Smooth muscle cell (in vitro differentiated cells): ENCODE data around the gene VSIG10. TPM values are rescaled to one million over a fixed set of nuclear protein-coding genes. Genes with fewer than 3 reads are reported as not detected.

Experiments
- DNase-seq: peaks from one replicate; lab custom pipeline; 2025; ENCODE audit not compliant: unreplicated experiment; lab: John Stamatoyannopoulos, UW
- H2AFZ ChIP-seq: fragments of 200-600 bp; sonication (generic); 2 replicates; pipeline ENCODE4 v1.6.0; 2016; ENCODE audit warnings: antibody characterized with exemption, low read depth, mild to moderate bottlenecking
- H3F3A ChIP-seq: fragments of 200-600 bp; sonication (generic); 2 replicates; pipeline ENCODE4 v1.6.0; 2017; ENCODE audit warnings: antibody characterized with exemption, low read depth
- H3K27ac ChIP-seq: fragments of 200-600 bp; sonication (generic); 2 replicates; pipeline ENCODE4 v1.5.1; 2016; ENCODE audit warnings: low read depth, mild to moderate bottlenecking
- H3K27me3 ChIP-seq: fragments of 200-600 bp; sonication (generic); 2 replicates; pipeline ENCODE4 v1.6.1; 2016; ENCODE audit warnings: low read depth, mild to moderate bottlenecking
- H3K36me3 ChIP-seq: fragments of 200-600 bp; sonication (generic); 2 replicates; pipeline ENCODE4 v1.5.1; 2016; ENCODE audit warnings: low read depth
- H3K4me1 ChIP-seq: fragments of 200-600 bp; sonication (generic); 2 replicates; pipeline ENCODE4 v1.5.1; 2016; ENCODE audit warnings: low read depth
- H3K4me2 ChIP-seq: fragments of 200-600 bp; sonication (generic); 2 replicates; pipeline ENCODE4 v1.6.0; 2016; ENCODE audit warnings: mild to moderate bottlenecking
- H3K4me3 ChIP-seq: fragments of 200-600 bp; sonication (generic); 2 replicates; pipeline ENCODE4 v1.5.1; 2016; ENCODE audit warnings: mild to moderate bottlenecking
- H3K79me2 ChIP-seq: fragments of 200-600 bp; sonication (generic); 2 replicates; pipeline ENCODE4 v1.6.0; 2016; ENCODE audit warnings: low read depth, mild to moderate bottlenecking
- H3K9ac ChIP-seq: fragments of 200-600 bp; sonication (generic); 2 replicates; pipeline ENCODE4 v1.6.0; 2016; ENCODE audit warnings: low read depth
- H3K9me3 ChIP-seq: fragments of 200-600 bp; sonication (generic); replicated peaks from 2 replicates; pipeline ENCODE4 v1.5.1; 2016; ENCODE audit warnings: low read depth
- H4K20me1 ChIP-seq: fragments of 200-600 bp; sonication (generic); 2 replicates; pipeline ENCODE4 v1.6.0; 2016; ENCODE audit warnings: low read depth
- WGBS: methylation state at CpG from one replicate; pipeline ENCODE4 v1.1.7; 2016; ENCODE audit warnings: low lambda C conversion rate; 5-methylcytosine and 5-hydroxymethylcytosine counted together
- polyA plus RNA-seq: library from polyadenylated mRNA; unstranded; fragments of >200 nt; fragmentation: Nextera tagmentation; extraction: Ambion mirVana; gene quantifications from 2 replicates; pipeline ENCODE4 v1.2.1, GENCODE V29; 2016
- total RNA-seq: library from RNA; depleted of rRNA; stranded (reverse); fragments of >200 nt; gene quantifications from 2 replicates; pipeline ENCODE4 v1.2.3, GENCODE V29; 2014
- TF ChIP-seq, protein P1 (sequence below): fragments of 200-600 bp; sonication (generic); IDR thresholded peaks from 2 replicates; pipeline ENCODE4 v1.5.1; 2017; ENCODE audit warnings: borderline replicate concordance, mild to moderate bottlenecking, antibody characterized with exemption; ENCODE audit not compliant: insufficient read depth, poor library complexity, severe bottlenecking

VSIG10 gene
- total and polyA plus RNA-seq, 2 experiments from 2014 or later: 2.3 to 3.0 TPM

DNA sequence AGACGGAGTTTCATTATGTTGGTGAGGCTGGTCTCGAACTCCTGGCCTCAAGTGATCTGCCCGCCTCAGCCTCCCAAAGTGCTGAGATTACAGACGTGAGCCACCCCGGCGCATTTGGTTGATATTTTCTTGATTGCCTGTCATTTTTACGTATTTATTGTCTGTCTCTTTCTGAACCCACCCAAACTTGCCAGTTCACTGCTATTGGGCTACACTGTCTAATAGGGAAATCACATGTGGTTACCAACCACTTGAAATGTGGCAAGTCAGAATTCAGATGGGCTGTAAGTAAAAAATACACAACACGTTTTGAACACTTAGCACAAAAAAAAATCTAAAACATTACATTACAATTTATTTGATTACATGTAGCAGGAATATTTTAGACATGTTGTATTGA lies 44.9 kb downstream of the VSIG10 start:
- Histone ChIP-seq H3K27me3 (no peaks in the 10 kb centered on the region), H3K36me3 (no peaks in the 10 kb centered on the region), H3K4me3 (no peak overlapping the region), H2AFZ (no peak overlapping the region), H3K4me1 (peaks cover 24% of the 10 kb centered on the region), H3F3A (peaks cover 12% of the 10 kb centered on the region), H3K4me2 (no peak overlapping the region), H3K79me2 (peaks cover 60% of the 10 kb centered on the region), H3K27ac (peak overlapping the region; percentile 91), H3K9ac (no peak overlapping the region), H3K9me3 (no peaks in the 10 kb centered on the region), H4K20me1 (peaks cover 4% of the 10 kb centered on the region)
- no peak for DNase-seq
- TF ChIP-seq, protein P1, sequence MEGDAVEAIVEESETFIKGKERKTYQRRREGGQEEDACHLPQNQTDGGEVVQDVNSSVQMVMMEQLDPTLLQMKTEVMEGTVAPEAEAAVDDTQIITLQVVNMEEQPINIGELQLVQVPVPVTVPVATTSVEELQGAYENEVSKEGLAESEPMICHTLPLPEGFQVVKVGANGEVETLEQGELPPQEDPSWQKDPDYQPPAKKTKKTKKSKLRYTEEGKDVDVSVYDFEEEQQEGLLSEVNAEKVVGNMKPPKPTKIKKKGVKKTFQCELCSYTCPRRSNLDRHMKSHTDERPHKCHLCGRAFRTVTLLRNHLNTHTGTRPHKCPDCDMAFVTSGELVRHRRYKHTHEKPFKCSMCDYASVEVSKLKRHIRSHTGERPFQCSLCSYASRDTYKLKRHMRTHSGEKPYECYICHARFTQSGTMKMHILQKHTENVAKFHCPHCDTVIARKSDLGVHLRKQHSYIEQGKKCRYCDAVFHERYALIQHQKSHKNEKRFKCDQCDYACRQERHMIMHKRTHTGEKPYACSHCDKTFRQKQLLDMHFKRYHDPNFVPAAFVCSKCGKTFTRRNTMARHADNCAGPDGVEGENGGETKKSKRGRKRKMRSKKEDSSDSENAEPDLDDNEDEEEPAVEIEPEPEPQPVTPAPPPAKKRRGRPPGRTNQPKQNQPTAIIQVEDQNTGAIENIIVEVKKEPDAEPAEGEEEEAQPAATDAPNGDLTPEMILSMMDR: no peak
- WGBS: 98% methylated on average over 8 of the region's 8 CpGs

DNA sequence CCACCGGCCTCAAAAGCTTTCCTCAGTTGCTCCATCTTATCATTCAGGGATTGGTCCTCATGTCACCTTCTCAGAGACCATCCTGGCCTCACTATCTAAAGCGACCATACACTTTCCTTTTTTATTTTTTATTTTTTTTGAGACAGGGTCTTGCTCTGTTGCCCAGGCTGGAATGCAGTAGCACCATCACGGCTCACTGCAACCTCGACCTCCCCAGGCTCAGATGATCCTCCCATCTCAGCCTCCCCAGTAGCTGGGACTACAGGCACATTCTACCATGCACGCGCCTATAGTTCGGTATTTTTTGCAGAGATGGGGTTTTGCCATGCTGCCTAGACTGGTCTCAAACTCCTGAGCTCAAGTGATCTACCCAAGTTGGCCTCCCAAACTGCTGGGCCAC lies 45.6 kb downstream of the VSIG10 start:
- H3K27me3 ChIP-seq: no peaks in the 10 kb centered on the region
- TF ChIP-seq, protein P1: no peak
- WGBS: 97% methylated on average over 7 of the region's 7 CpGs
- peaks cover 66% of the 10 kb centered on the region for H3K79me2 ChIP-seq
- no peak overlapping the region for H3K4me2 ChIP-seq
- H3K9me3 ChIP-seq: no peaks in the 10 kb centered on the region
- no peak overlapping the region for H3K27ac ChIP-seq
- DNase-seq: no peak
- H3K4me1 ChIP-seq: peaks cover 17% of the 10 kb centered on the region
- H4K20me1 ChIP-seq: peaks cover 11% of the 10 kb centered on the region
- no peak overlapping the region for H2AFZ ChIP-seq
- H3K9ac ChIP-seq: no peak overlapping the region
- no peak overlapping the region for H3K4me3 ChIP-seq
- peaks cover 13% of the 10 kb centered on the region for H3F3A ChIP-seq
- H3K36me3 ChIP-seq: no peaks in the 10 kb centered on the region

DNA sequence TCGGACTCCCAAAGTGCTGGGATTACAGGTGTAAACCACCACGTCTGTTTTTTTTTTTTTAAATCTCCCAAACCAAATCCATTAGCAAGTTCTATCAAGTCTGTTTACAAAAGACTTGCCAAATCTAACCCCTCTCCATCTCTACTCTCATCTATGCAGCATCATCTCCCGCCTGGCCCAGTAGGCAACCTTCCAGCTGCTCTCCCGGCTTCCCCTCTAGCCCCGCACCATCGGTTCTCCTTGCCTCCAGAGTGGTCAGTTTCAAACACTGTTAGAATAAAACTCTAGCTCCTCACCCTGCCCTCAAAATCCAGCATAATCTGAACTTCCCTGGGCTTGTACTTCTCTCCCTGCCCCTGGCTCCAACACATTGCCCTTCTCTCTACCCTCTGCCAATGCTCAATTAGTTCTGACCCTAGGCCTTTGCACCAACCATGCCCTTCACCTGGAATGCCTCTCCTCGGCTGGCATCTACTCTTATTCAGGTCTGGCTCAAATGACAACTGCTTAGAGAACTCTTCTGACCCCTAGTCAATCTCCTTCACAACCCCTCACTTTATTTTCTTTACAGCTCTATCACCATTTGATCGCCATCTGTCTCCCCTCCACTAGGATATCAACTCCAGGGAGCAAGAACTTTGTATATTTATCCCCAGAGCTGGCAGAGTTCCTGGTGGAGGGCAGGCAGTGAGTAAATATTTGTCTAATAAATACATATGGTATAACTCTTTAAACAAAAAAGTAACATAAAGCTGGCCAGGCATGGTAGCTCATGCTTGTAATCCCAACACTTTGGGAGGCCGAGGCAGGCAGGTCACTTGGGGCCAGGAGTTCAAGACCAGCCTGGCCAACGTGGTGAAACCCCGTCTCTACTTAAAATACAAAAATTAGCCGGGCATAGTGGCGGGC lies 47.7 kb downstream of the VSIG10 start:
- peaks cover 31% of the 10 kb centered on the region for H4K20me1 ChIP-seq
- H3K36me3 ChIP-seq: no peaks in the 10 kb centered on the region
- 95% methylated on average over 13 of the region's 13 CpGs for WGBS
- no peak overlapping the region for H3K4me3 ChIP-seq
- H3K9me3 ChIP-seq: no peaks in the 10 kb centered on the region
- H3F3A ChIP-seq: peaks cover 18% of the 10 kb centered on the region
- H3K4me1 ChIP-seq: peaks cover 12% of the 10 kb centered on the region
- H3K27me3 ChIP-seq: no peaks in the 10 kb centered on the region
- H3K9ac ChIP-seq: no peak overlapping the region
- DNase-seq: no peak
- TF ChIP-seq, protein P1: no peak
- peaks cover 73% of the 10 kb centered on the region for H3K79me2 ChIP-seq
- no peak overlapping the region for H3K27ac ChIP-seq
- no peak overlapping the region for H3K4me2 ChIP-seq
- no peak overlapping the region for H2AFZ ChIP-seq
